GM18951 (cell line): ENCODE results near the gene L1CAM.

ENCODE experiments used
- POLR2A ChIP-seq: IDR thresholded peaks from 4 replicates; pipeline ENCODE4 v1.6.1; 2011; ENCODE audit warnings: mild to moderate bottlenecking; ENCODE audit not compliant: insufficient read length, insufficient read depth; ENCODE audit errors: extremely low read depth
- in situ Hi-C: fragments of 300-500 bp; cut with MboI; formaldehyde crosslinking; loops from one replicate; pipeline ENCODE4 v1.12.0; 2022; ENCODE audit warnings: low sequenced_read_pairs, mixed read lengths, inconsistent platforms; ENCODE audit not compliant: unreplicated experiment

L1CAM gene

GRCh38 chrX:153885968-153886903 lies at the start of gene L1CAM:
L1CAM (minus strand) TSS chrX:153886173; CDS start chrX:153875836, 10,337 bp downstream.
- in situ Hi-C loops, result no loop called here

GRCh38 chrX:153935326-153935851 lies 49.4 kb upstream of the L1CAM start:
- in situ Hi-C loops, result no loop called here
- TF ChIP-seq POLR2A, result no peak

More at GRCh38 chrX:153885968-153886903, at the start of gene L1CAM:
- no peak for TF ChIP-seq POLR2A

GRCh38 chrX:153934762-153935325 lies 48.9 kb upstream of the L1CAM start, which contains the start of gene NAA10:
NAA10 (minus strand) TSS chrX:153935037; CDS start chrX:153934904, 133 bp downstream.
- in situ Hi-C loops, result no loop called here
- peak; percentile 73 for TF ChIP-seq POLR2A

- TF ChIP-seq POLR2A, result no peak
- in situ Hi-C loops, result no loop called here
Measured at GRCh38 chrX:153934148-153934761, 48.3 kb upstream of the L1CAM start.

GRCh38 chrX:153933748-153934147 lies 47.8 kb upstream of the L1CAM start:
- in situ Hi-C loops, result no loop called here
- TF ChIP-seq POLR2A, result no peak

GRCh38 chrX:153932220-153932915 lies 46.4 kb upstream of the L1CAM start:
- no peak for TF ChIP-seq POLR2A
- in situ Hi-C loops, result no loop called here

- TF ChIP-seq POLR2A, result no peak
- in situ Hi-C loops, result no loop called here
Measured at GRCh38 chrX:153931748-153932147, 45.8 kb upstream of the L1CAM start.

- in situ Hi-C loops, result no loop called here
- TF ChIP-seq POLR2A, result no peak
Measured at GRCh38 chrX:153931151-153931550, 45.2 kb upstream of the L1CAM start.

- TF ChIP-seq POLR2A, result no peak
- in situ Hi-C loops, result no loop called here
Measured at GRCh38 chrX:153930011-153930910, 44.3 kb upstream of the L1CAM start.

GRCh38 chrX:153929576-153929975 lies 43.6 kb upstream of the L1CAM start:
- TF ChIP-seq POLR2A, result no peak
- in situ Hi-C loops, result no loop called here

- TF ChIP-seq POLR2A, result no peak
- in situ Hi-C loops, result no loop called here
Measured at GRCh38 chrX:153928846-153929245, 42.9 kb upstream of the L1CAM start.

GRCh38 chrX:153927922-153928760 lies 42.2 kb upstream of the L1CAM start:
- in situ Hi-C loops, result no loop called here
- TF ChIP-seq POLR2A, result peak; percentile 71

- in situ Hi-C loops, result no loop called here
Measured at GRCh38 chrX:153927672-153927921, 41.6 kb upstream of the L1CAM start.

More at GRCh38 chrX:153927672-153927921, 41.6 kb upstream of the L1CAM start:
- no peak for TF ChIP-seq POLR2A
